RKO (cell line): Measurements from ENCODE around the gene PLEKHA5.
"Not testable (repeated sequence)": the region's sequence is repeated elsewhere in the genome, so short reads cannot be mapped to it uniquely, and the experiment has no call there.

Experiments used
- DNase-seq: peaks from one replicate; pipeline ENCODE4 v3.0.0-alpha.2; 2016; ENCODE audit warnings: low spot score

The PLEKHA5 gene

GRCh38 chr12:19169222-19169621 lies 39.7 kb downstream of the PLEKHA5 start:
- no peak for DNase-seq

GRCh38 chr12:19170286-19170685 lies 40.8 kb downstream of the PLEKHA5 start:
- DNase-seq: not testable (repeated sequence)

- no peak for DNase-seq
Measured at GRCh38 chr12:19171731-19172130, 42.2 kb downstream of the PLEKHA5 start.

- DNase-seq: no peak
Measured at GRCh38 chr12:19177754-19178153, 48.2 kb downstream of the PLEKHA5 start.

- no peak for DNase-seq
Measured at GRCh38 chr12:19179986-19180385, 50.5 kb downstream of the PLEKHA5 start.

GRCh38 chr12:19181666-19182426 lies 52.3 kb downstream of the PLEKHA5 start:
- no peak for DNase-seq

- peak; percentile 20 for DNase-seq
Measured at GRCh38 chr12:19183121-19183838, 53.7 kb downstream of the PLEKHA5 start.

GRCh38 chr12:19185262-19185929 lies 55.9 kb downstream of the PLEKHA5 start:
- no peak for DNase-seq

GRCh38 chr12:19186722-19187661 lies 57.5 kb downstream of the PLEKHA5 start:
- peak; percentile 65 for DNase-seq

- DNase-seq: no peak
Measured at GRCh38 chr12:19189522-19189921, 60.0 kb downstream of the PLEKHA5 start.

GRCh38 chr12:19190292-19191031 lies 60.9 kb downstream of the PLEKHA5 start:
- DNase-seq: peak; percentile 54

- no peak for DNase-seq
Measured at GRCh38 chr12:19191089-19191488, 61.6 kb downstream of the PLEKHA5 start.

GRCh38 chr12:19191563-19191962 lies 62.0 kb downstream of the PLEKHA5 start:
- no peak for DNase-seq

- no peak for DNase-seq
Measured at GRCh38 chr12:19192710-19193109, 63.2 kb downstream of the PLEKHA5 start.

- no peak for DNase-seq
Measured at GRCh38 chr12:19194963-19195362, 65.4 kb downstream of the PLEKHA5 start.

GRCh38 chr12:19196959-19197630 lies 67.6 kb downstream of the PLEKHA5 start:
- no peak for DNase-seq

- no peak for DNase-seq
Measured at GRCh38 chr12:19198272-19198671, 68.7 kb downstream of the PLEKHA5 start.

GRCh38 chr12:19199332-19199731 lies 69.8 kb downstream of the PLEKHA5 start:
- no peak for DNase-seq

GRCh38 chr12:19200261-19200660 lies 70.7 kb downstream of the PLEKHA5 start:
- peak; percentile 23 for DNase-seq

- DNase-seq: no peak
Measured at GRCh38 chr12:19201661-19202060, 72.1 kb downstream of the PLEKHA5 start.
